Smooth muscle cell (in vitro differentiated cells): ENCODE results near the gene TMEM270. TPM values are rescaled to one million over a fixed set of nuclear protein-coding genes. Genes with fewer than 3 reads are reported as not detected.

Experiments used
- DNase-seq: peaks from one replicate; lab custom pipeline; 2025; ENCODE audit not compliant: unreplicated experiment; lab: John Stamatoyannopoulos, UW
- H2AFZ ChIP-seq: fragments of 200-600 bp; sonication (generic); 2 replicates; pipeline ENCODE4 v1.6.0; 2016; ENCODE audit warnings: antibody characterized with exemption, low read depth, mild to moderate bottlenecking
- H3F3A ChIP-seq: fragments of 200-600 bp; sonication (generic); 2 replicates; pipeline ENCODE4 v1.6.0; 2017; ENCODE audit warnings: antibody characterized with exemption, low read depth
- H3K27ac ChIP-seq: fragments of 200-600 bp; sonication (generic); 2 replicates; pipeline ENCODE4 v1.5.1; 2016; ENCODE audit warnings: low read depth, mild to moderate bottlenecking
- H3K27me3 ChIP-seq: fragments of 200-600 bp; sonication (generic); 2 replicates; pipeline ENCODE4 v1.6.1; 2016; ENCODE audit warnings: low read depth, mild to moderate bottlenecking
- H3K36me3 ChIP-seq: fragments of 200-600 bp; sonication (generic); 2 replicates; pipeline ENCODE4 v1.5.1; 2016; ENCODE audit warnings: low read depth
- H3K4me1 ChIP-seq: fragments of 200-600 bp; sonication (generic); 2 replicates; pipeline ENCODE4 v1.5.1; 2016; ENCODE audit warnings: low read depth
- H3K4me2 ChIP-seq: fragments of 200-600 bp; sonication (generic); 2 replicates; pipeline ENCODE4 v1.6.0; 2016; ENCODE audit warnings: mild to moderate bottlenecking
- H3K4me3 ChIP-seq: fragments of 200-600 bp; sonication (generic); 2 replicates; pipeline ENCODE4 v1.5.1; 2016; ENCODE audit warnings: mild to moderate bottlenecking
- H3K79me2 ChIP-seq: fragments of 200-600 bp; sonication (generic); 2 replicates; pipeline ENCODE4 v1.6.0; 2016; ENCODE audit warnings: low read depth, mild to moderate bottlenecking
- H3K9ac ChIP-seq: fragments of 200-600 bp; sonication (generic); 2 replicates; pipeline ENCODE4 v1.6.0; 2016; ENCODE audit warnings: low read depth
- H3K9me3 ChIP-seq: fragments of 200-600 bp; sonication (generic); replicated peaks from 2 replicates; pipeline ENCODE4 v1.5.1; 2016; ENCODE audit warnings: low read depth
- H4K20me1 ChIP-seq: fragments of 200-600 bp; sonication (generic); 2 replicates; pipeline ENCODE4 v1.6.0; 2016; ENCODE audit warnings: low read depth
- WGBS: methylation state at CpG from one replicate; pipeline ENCODE4 v1.1.7; 2016; ENCODE audit warnings: low lambda C conversion rate; 5-methylcytosine and 5-hydroxymethylcytosine counted together
- polyA plus RNA-seq: library from polyadenylated mRNA; unstranded; fragments of >200 nt; fragmentation: Nextera tagmentation; extraction: Ambion mirVana; gene quantifications from 2 replicates; pipeline ENCODE4 v1.2.1, GENCODE V29; 2016
- total RNA-seq: library from RNA; depleted of rRNA; stranded (reverse); fragments of >200 nt; gene quantifications from 2 replicates; pipeline ENCODE4 v1.2.3, GENCODE V29; 2014
- TF ChIP-seq, protein P1 (sequence below): fragments of 200-600 bp; sonication (generic); IDR thresholded peaks from 2 replicates; pipeline ENCODE4 v1.5.1; 2017; ENCODE audit warnings: borderline replicate concordance, mild to moderate bottlenecking, antibody characterized with exemption; ENCODE audit not compliant: insufficient read depth, poor library complexity, severe bottlenecking

The TMEM270 gene
- total and polyA plus RNA-seq, 2 experiments from 2014 or later = not detected

DNA sequence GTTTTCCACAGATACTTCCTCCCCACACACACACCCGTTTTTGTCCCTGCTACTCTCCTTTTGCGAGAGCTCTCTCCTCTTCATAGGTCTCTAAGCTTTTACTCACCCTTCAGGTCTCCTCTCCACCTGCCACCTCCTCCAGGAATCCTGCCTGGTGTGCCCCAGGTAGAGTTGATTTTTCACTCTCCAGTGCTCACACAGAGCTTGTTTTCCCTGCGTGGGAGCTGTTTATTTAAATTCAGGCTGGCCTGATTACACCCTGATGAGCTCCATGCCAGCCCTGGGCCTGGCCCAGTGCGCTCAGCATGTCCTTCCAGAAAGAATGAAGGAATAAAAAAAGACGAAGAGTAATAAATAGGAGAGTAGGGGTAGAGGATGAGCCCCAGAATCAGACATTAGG lies 37.7 kb upstream of the TMEM270 start:
- no peaks in the 10 kb centered on the region for H3K4me1 ChIP-seq
- H3K27me3 ChIP-seq = no peaks in the 10 kb centered on the region
- no peaks in the 10 kb centered on the region for H3K9me3 ChIP-seq
- peak overlapping the region; percentile 96 for H3K27ac ChIP-seq
- peak overlapping the region; percentile 84 for H3K9ac ChIP-seq
- no peaks in the 10 kb centered on the region for H3K36me3 ChIP-seq
- H3F3A ChIP-seq = peaks cover 9% of the 10 kb centered on the region
- TF ChIP-seq, protein P1, sequence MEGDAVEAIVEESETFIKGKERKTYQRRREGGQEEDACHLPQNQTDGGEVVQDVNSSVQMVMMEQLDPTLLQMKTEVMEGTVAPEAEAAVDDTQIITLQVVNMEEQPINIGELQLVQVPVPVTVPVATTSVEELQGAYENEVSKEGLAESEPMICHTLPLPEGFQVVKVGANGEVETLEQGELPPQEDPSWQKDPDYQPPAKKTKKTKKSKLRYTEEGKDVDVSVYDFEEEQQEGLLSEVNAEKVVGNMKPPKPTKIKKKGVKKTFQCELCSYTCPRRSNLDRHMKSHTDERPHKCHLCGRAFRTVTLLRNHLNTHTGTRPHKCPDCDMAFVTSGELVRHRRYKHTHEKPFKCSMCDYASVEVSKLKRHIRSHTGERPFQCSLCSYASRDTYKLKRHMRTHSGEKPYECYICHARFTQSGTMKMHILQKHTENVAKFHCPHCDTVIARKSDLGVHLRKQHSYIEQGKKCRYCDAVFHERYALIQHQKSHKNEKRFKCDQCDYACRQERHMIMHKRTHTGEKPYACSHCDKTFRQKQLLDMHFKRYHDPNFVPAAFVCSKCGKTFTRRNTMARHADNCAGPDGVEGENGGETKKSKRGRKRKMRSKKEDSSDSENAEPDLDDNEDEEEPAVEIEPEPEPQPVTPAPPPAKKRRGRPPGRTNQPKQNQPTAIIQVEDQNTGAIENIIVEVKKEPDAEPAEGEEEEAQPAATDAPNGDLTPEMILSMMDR = no peak
- H4K20me1 ChIP-seq = no peaks in the 10 kb centered on the region
- H3K4me2 ChIP-seq = peak overlapping the region; percentile 55
- 72% methylated on average over 5 of the region's 5 CpGs for WGBS
- DNase-seq = no peak
- no peak overlapping the region for H3K4me3 ChIP-seq
- H2AFZ ChIP-seq = no peak overlapping the region
- H3K79me2 ChIP-seq = no peaks in the 10 kb centered on the region

DNA sequence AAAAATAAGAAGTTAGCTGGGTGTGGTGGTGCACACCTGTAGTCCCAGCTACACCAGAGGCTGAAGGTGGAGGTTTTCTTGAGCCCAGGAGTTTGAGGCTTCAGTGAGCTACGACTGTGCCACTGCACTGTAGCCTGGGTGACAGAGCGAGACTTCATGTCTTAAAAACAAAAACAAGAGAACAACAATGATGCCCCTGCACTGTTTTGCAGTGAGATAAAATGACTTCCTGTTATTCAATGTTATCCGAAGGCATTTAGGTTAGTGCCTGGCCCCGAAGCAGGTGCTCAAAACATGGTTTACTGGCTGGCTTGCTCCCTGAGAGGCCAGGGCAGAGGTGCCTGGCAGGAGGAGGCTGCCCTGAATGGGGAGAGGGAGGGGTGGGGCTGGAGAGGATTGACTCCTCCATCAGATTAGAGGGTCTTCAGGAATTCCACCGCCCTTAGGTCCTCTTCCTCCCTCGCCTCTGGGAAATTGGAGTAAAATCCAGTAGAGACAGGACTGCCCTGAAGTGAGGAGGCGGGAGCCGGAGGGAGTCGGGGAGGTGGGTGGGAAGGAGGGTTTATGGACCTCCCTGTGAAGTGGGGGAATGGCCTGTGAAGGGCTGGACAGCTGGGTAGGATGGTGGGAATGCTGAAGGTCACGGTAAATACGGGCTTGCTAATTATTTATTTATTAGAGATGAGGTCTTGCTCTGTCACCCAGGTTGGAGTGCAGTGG lies 36.9 kb upstream of the TMEM270 start:
- TF ChIP-seq, protein P1 = no peak
- WGBS = 86% methylated on average over 11 of the region's 11 CpGs
- H3K36me3 ChIP-seq = no peaks in the 10 kb centered on the region
- no peak for DNase-seq
- H3K9ac ChIP-seq = no peak overlapping the region
- no peaks in the 10 kb centered on the region for H3K79me2 ChIP-seq
- no peak overlapping the region for H3K4me3 ChIP-seq
- no peaks in the 10 kb centered on the region for H4K20me1 ChIP-seq
- no peak overlapping the region for H2AFZ ChIP-seq
- no peak overlapping the region for H3K27ac ChIP-seq
- H3K27me3 ChIP-seq = no peaks in the 10 kb centered on the region
- H3K9me3 ChIP-seq = no peaks in the 10 kb centered on the region
- H3F3A ChIP-seq = peaks cover 9% of the 10 kb centered on the region
- no peaks in the 10 kb centered on the region for H3K4me1 ChIP-seq
- no peak overlapping the region for H3K4me2 ChIP-seq

DNA sequence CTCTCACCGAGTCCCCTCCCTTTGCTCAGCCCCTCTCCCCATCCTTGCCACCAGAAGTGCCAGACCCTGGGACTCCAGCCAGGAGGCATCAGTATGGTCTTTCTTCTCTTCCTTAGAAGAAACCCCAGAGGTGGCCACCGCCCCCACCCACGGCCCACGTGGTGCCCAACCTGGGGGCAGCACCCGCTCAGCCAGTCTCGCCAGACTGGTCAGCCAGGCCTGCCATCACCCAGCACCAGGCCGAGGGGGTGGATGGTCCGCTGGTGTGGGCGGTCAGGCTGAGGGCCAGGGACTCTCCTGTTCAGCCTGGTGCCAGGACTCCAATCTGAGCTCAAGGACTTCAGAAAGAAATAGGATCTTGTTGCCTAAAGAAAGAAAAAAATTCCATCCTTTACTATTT lies 36.0 kb upstream of the TMEM270 start:
- H3F3A ChIP-seq = peaks cover 9% of the 10 kb centered on the region
- no peaks in the 10 kb centered on the region for H3K4me1 ChIP-seq
- no peak overlapping the region for H3K9ac ChIP-seq
- TF ChIP-seq, protein P1 = no peak
- no peak overlapping the region for H3K4me3 ChIP-seq
- DNase-seq = no peak
- H2AFZ ChIP-seq = no peak overlapping the region
- no peak overlapping the region for H3K27ac ChIP-seq
- H3K9me3 ChIP-seq = no peaks in the 10 kb centered on the region
- WGBS = 94% methylated on average over 9 of the region's 9 CpGs
- no peaks in the 10 kb centered on the region for H3K36me3 ChIP-seq
- no peaks in the 10 kb centered on the region for H3K79me2 ChIP-seq
- H3K4me2 ChIP-seq = no peak overlapping the region
- H4K20me1 ChIP-seq = no peaks in the 10 kb centered on the region
- H3K27me3 ChIP-seq = no peaks in the 10 kb centered on the region
